HL-60/S4 (cell line): ENCODE measurements around the gene CYTH1.
"Not testable (repeated sequence)": the region's sequence is repeated elsewhere in the genome, so short reads cannot be mapped to it uniquely, and the experiment has no call there.

ENCODE experiments used
- in situ Hi-C: fragments of 300-500 bp; cut with MboI; formaldehyde crosslinking; loops from 2 replicates; pipeline ENCODE4 v1.14.3; 2022; ENCODE audit warnings: low sequenced_read_pairs

The CYTH1 gene

GRCh38 chr17:78765821-78766220 is 16.3 kb downstream of the CYTH1 start:
- in situ Hi-C loops: no loop called here

GRCh38 chr17:78764871-78765270 is 17.2 kb downstream of the CYTH1 start:
- in situ Hi-C loops: no loop called here

GRCh38 chr17:78763561-78763960 is 18.5 kb downstream of the CYTH1 start:
- in situ Hi-C loops: no loop called here

GRCh38 chr17:78761789-78762406 is 20.2 kb downstream of the CYTH1 start:
- in situ Hi-C loops: no loop called here

- in situ Hi-C loops: no loop called here
Observed at GRCh38 chr17:78759969-78760352, 22.1 kb downstream of the CYTH1 start.

GRCh38 chr17:78759203-78759968 is 22.7 kb downstream of the CYTH1 start:
- in situ Hi-C loops: no loop called here

GRCh38 chr17:78753316-78754250 is 28.5 kb downstream of the CYTH1 start:
- in situ Hi-C loops: no loop called here

GRCh38 chr17:78751447-78752161 is 30.5 kb downstream of the CYTH1 start:
- in situ Hi-C loops: no loop called here

GRCh38 chr17:78751000-78751399 is 31.1 kb downstream of the CYTH1 start:
- in situ Hi-C loops: not testable (repeated sequence)

GRCh38 chr17:78748730-78749317 is 33.2 kb downstream of the CYTH1 start:
- in situ Hi-C loops: no loop called here

- in situ Hi-C loops: no loop called here
Observed at GRCh38 chr17:78748048-78748729, 33.9 kb downstream of the CYTH1 start.

- in situ Hi-C loops: no loop called here
Observed at GRCh38 chr17:78747488-78747887, 34.6 kb downstream of the CYTH1 start.

GRCh38 chr17:78746949-78747269 is 35.2 kb downstream of the CYTH1 start:
- in situ Hi-C loops: no loop called here

- in situ Hi-C loops: no loop called here
Observed at GRCh38 chr17:78746263-78746948, 35.7 kb downstream of the CYTH1 start.

GRCh38 chr17:78745407-78746088 is 36.5 kb downstream of the CYTH1 start:
- in situ Hi-C loops: no loop called here

- in situ Hi-C loops: no loop called here
Observed at GRCh38 chr17:78742901-78743300, 39.2 kb downstream of the CYTH1 start.

- in situ Hi-C loops: no loop called here
Observed at GRCh38 chr17:78741644-78742284, 40.3 kb downstream of the CYTH1 start.

- in situ Hi-C loops: no loop called here
Observed at GRCh38 chr17:78739331-78739931, 42.6 kb downstream of the CYTH1 start.
